Activated B cell treated with CpG ODN at 0.5 μM for 24 hours (primary cell): ENCODE results near the gene HDAC4. TPM values are rescaled to one million over a fixed set of nuclear protein-coding genes. Genes with fewer than 3 reads are reported as not detected.

Source experiments
- ATAC-seq: fragments of 200-7000 bp; cut with Tn5 transposase; one replicate; pipeline ENCODE4 v1.10.0; 2021; ENCODE audit warnings: low read depth, mild to moderate bottlenecking, moderate library complexity
- CTCF ChIA-PET: fragments of 350-600 bp; sonication (Branson Sonifier 250); formaldehyde crosslinking; loops from one replicate; lab custom pipeline; 2021; ENCODE audit warnings: antibody characterized with exemption; lab: Charles Lee
- POLR2A ChIA-PET: fragments of 350-600 bp; sonication (Branson Sonifier 250); formaldehyde crosslinking; loops from one replicate; lab custom pipeline; 2021; ENCODE audit warnings: antibody characterized with exemption; lab: Charles Lee
- DNase-seq: peaks from one replicate; pipeline ENCODE4 v3.0.0; 2022
- H3K27ac Mint-ChIP-seq: one replicate; pipeline ENCODE4 v1.8.0; 2020; ENCODE audit warnings: mixed read lengths
- H3K27me3 Mint-ChIP-seq: one replicate; pipeline ENCODE4 v1.8.0; 2021; ENCODE audit warnings: mixed read lengths
- H3K36me3 Mint-ChIP-seq: one replicate; pipeline ENCODE4 v1.8.0; 2021; ENCODE audit warnings: low read depth, mixed read lengths
- H3K4me1 Mint-ChIP-seq: one replicate; pipeline ENCODE4 v1.8.0; 2021; ENCODE audit warnings: mixed read lengths
- H3K4me3 Mint-ChIP-seq: one replicate; pipeline ENCODE4 v1.8.0; 2020; ENCODE audit warnings: mild to moderate bottlenecking, mixed read lengths
- H3K9me3 Mint-ChIP-seq: one replicate; pipeline ENCODE4 v1.8.0; 2020; ENCODE audit warnings: mixed read lengths
- CTCF ChIP-seq: fragments of 200-600 bp; IDR thresholded peaks from one replicate; pipeline ENCODE4 v1.8.0; 2022; ENCODE audit warnings: antibody characterized with exemption, mild to moderate bottlenecking
- intact Hi-C: fragments of 100-400 bp; cut with micrococcal nuclease; formaldehyde crosslinking; loops from one replicate; pipeline ENCODE4 v1.15.1; 2024
- total RNA-seq: library from RNA; stranded (reverse); gene quantifications from 2 replicates; pipeline ENCODE4 v1.2.3, GENCODE V29; 2022

HDAC4 gene
- total RNA-seq, 1 donor from 2014 or later, result 31.9 TPM

GRCh38 chr2:239238381-239238780 lies 162.4 kb downstream of the HDAC4 start:
- DNase-seq (no peak), ATAC-seq (no peak)
- intact Hi-C loops, result no loop called here
- POLR2A ChIA-PET, result no interaction called here
- peaks cover 2% of the 10 kb centered on the region for H3K36me3 Mint-ChIP-seq
- H3K27me3 Mint-ChIP-seq, result no peaks in the 10 kb centered on the region
- H3K4me3 Mint-ChIP-seq, result no peak overlapping the region
- no peak for TF ChIP-seq CTCF
- no peak overlapping the region for H3K27ac Mint-ChIP-seq
- H3K4me1 Mint-ChIP-seq, result peaks cover 16% of the 10 kb centered on the region
- CTCF ChIA-PET, result no interaction called here
- H3K9me3 Mint-ChIP-seq, result no peaks in the 10 kb centered on the region

- H3K27me3 Mint-ChIP-seq, result no peaks in the 10 kb centered on the region
- peaks cover 2% of the 10 kb centered on the region for H3K36me3 Mint-ChIP-seq
- intact Hi-C loops, result no loop called here
- H3K4me1 Mint-ChIP-seq, result peaks cover 16% of the 10 kb centered on the region
- no peaks in the 10 kb centered on the region for H3K9me3 Mint-ChIP-seq
- no peak overlapping the region for H3K4me3 Mint-ChIP-seq
- ChIA-PET CTCF (no interaction called here), POLR2A (no interaction called here)
- ATAC-seq, result no peak
- H3K27ac Mint-ChIP-seq, result no peak overlapping the region
- TF ChIP-seq CTCF, result no peak
- no peak for DNase-seq
Measured at GRCh38 chr2:239236808-239237205, 164.0 kb downstream of the HDAC4 start.

GRCh38 chr2:239236043-239236807 lies 164.6 kb downstream of the HDAC4 start:
- DNase-seq, result no peak
- intact Hi-C loops, result no loop called here
- Mint-ChIP-seq H3K4me1 (peaks cover 15% of the 10 kb centered on the region), H3K27ac (no peak overlapping the region), H3K4me3 (no peak overlapping the region), H3K36me3 (peaks cover 2% of the 10 kb centered on the region), H3K27me3 (no peaks in the 10 kb centered on the region), H3K9me3 (no peaks in the 10 kb centered on the region)
- POLR2A ChIA-PET, result no interaction called here
- no peak for ATAC-seq
- no peak for TF ChIP-seq CTCF
- CTCF ChIA-PET, result no interaction called here

- CTCF ChIA-PET, result no interaction called here
- intact Hi-C loops, result no loop called here
- POLR2A ChIA-PET, result no interaction called here
- Mint-ChIP-seq H3K36me3 (peaks cover 2% of the 10 kb centered on the region), H3K4me1 (peaks cover 16% of the 10 kb centered on the region), H3K27ac (no peak overlapping the region), H3K4me3 (no peak overlapping the region), H3K9me3 (no peaks in the 10 kb centered on the region), H3K27me3 (no peaks in the 10 kb centered on the region)
- ATAC-seq, result no peak
- TF ChIP-seq CTCF, result no peak
- DNase-seq, result no peak
Measured at GRCh38 chr2:239235311-239235710, 165.5 kb downstream of the HDAC4 start.

- intact Hi-C loops, result no loop called here
- POLR2A ChIA-PET, result no interaction called here
- H3K4me3 Mint-ChIP-seq, result no peak overlapping the region
- H3K4me1 Mint-ChIP-seq, result peaks cover 11% of the 10 kb centered on the region
- no peaks in the 10 kb centered on the region for H3K27me3 Mint-ChIP-seq
- DNase-seq (no peak), ATAC-seq (no peak)
- CTCF ChIA-PET, result no interaction called here
- TF ChIP-seq CTCF, result no peak
- no peak overlapping the region for H3K27ac Mint-ChIP-seq
- no peaks in the 10 kb centered on the region for H3K9me3 Mint-ChIP-seq
- peaks cover 2% of the 10 kb centered on the region for H3K36me3 Mint-ChIP-seq
Measured at GRCh38 chr2:239234191-239235175, 166.3 kb downstream of the HDAC4 start.
